ENCODE results near the gene POLR2E. TPM values are rescaled to one million over a fixed set of nuclear protein-coding genes. Genes with fewer than 3 reads are reported as not detected.

The POLR2E gene
- total and polyA plus RNA-seq, 7 donors = 82.0 to 203 (median 124) TPM

DNA sequence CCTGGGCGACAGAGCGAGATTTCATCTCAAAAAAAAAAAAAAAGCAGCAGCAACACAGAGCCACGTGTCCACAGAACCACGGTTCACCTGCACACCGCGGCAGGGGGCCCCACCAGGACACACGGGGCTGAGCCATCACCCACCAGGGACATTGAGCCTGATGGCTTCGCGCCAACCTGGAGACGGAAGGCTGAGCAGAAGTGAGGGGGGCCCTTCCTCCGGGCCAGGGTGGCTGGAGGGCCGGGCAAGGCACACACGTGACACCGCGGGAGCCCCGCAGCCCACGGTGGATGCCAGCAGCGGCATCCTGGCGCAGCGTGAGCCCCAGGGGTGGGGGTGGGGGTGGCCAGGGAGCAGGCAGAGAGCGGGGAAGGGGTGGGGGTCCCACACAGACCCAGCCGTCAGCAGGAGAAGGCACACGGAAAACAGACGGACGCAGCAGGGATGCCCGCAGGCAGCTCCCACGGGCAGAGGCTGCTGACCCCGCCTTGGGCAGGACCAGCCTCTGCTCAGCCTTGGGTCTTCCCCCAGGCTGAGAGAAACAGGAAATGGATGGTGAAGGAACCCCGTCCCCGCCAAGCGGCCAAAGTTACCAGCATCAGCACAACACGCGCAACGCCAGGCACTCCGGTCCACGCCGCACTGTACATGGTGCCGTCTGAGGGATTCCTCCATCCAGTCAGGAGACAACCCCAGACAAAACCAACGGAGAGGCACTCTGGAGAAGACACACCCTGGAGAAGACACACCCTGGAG, 45.3 kb upstream of the POLR2E start:
- Histone ChIP-seq H3K4me3 (no peak overlapping the region), H3K36me3 (peaks cover 0 to 23% (median 2%) of the 10 kb centered on the region in 4 donors), H3K27me3 (no peaks in the 10 kb centered on the region), H3K9me3 (no peaks in the 10 kb centered on the region), H3K4me1 (peaks cover 0 to 15% (median 14%) of the 10 kb centered on the region in 4 donors), H3K27ac (no peak overlapping the region)
- whole genome bisulfite sequencing, 2 donors = 95% methylated on average over 39 of the region's 39 CpGs
- intact Hi-C loops (cut with DNase I) = no loop called here
- TF ChIP-seq, protein P1, sequence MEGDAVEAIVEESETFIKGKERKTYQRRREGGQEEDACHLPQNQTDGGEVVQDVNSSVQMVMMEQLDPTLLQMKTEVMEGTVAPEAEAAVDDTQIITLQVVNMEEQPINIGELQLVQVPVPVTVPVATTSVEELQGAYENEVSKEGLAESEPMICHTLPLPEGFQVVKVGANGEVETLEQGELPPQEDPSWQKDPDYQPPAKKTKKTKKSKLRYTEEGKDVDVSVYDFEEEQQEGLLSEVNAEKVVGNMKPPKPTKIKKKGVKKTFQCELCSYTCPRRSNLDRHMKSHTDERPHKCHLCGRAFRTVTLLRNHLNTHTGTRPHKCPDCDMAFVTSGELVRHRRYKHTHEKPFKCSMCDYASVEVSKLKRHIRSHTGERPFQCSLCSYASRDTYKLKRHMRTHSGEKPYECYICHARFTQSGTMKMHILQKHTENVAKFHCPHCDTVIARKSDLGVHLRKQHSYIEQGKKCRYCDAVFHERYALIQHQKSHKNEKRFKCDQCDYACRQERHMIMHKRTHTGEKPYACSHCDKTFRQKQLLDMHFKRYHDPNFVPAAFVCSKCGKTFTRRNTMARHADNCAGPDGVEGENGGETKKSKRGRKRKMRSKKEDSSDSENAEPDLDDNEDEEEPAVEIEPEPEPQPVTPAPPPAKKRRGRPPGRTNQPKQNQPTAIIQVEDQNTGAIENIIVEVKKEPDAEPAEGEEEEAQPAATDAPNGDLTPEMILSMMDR (IDR thresholded peaks at IDR 0.05) = no peak
- TF ChIP-seq POLR2A (IDR thresholded peaks at IDR 0.05) (no peak), POLR2AphosphoS5 (IDR thresholded peaks at IDR 0.05) (no peak), EP300 (IDR thresholded peaks at IDR 0.05) (no peak)
- DNase-seq = no peak

GRCh38 chr19:1139126-1139525, 44.0 kb upstream of the POLR2E start:
- peaks cover 0 to 21% (median under 1%) of the 10 kb centered on the region in 4 donors for H3K36me3 ChIP-seq
- intact Hi-C loops (cut with DNase I) = no loop called here
- 87 to 94% methylated on average over 15 of the region's 15 CpGs for WGBS, 2 donors

GRCh38 chr19:1138121-1138520, 42.9 kb upstream of the POLR2E start:
- no peaks in the 10 kb centered on the region for H3K27me3 ChIP-seq
- H3K27ac ChIP-seq = no peak overlapping the region
- intact Hi-C loops (cut with DNase I) = no loop called here
- TF ChIP-seq POLR2AphosphoS5 (IDR thresholded peaks at IDR 0.05) (no peak), POLR2A (IDR thresholded peaks at IDR 0.05) (no peak), EP300 (IDR thresholded peaks at IDR 0.05) (no peak)
- TF ChIP-seq, protein P1 (IDR thresholded peaks at IDR 0.05) = no peak
- H3K4me3 ChIP-seq = no peak overlapping the region
- no peak for DNase-seq
- 84 to 86% methylated on average over 9 to 10 of the region's 11 CpGs for WGBS, 2 donors
- H3K36me3 ChIP-seq = peaks cover 0 to 11% (median 0%) of the 10 kb centered on the region in 4 donors
- H3K9me3 ChIP-seq = no peaks in the 10 kb centered on the region
- peaks cover 0 to 31% (median 23%) of the 10 kb centered on the region in 4 donors for H3K4me1 ChIP-seq

More at GRCh38 chr19:1139126-1139525, 44.0 kb upstream of the POLR2E start:
- DNase-seq = no peak
- TF ChIP-seq, protein P1 (IDR thresholded peaks at IDR 0.05) = no peak
- TF ChIP-seq EP300 (IDR thresholded peaks at IDR 0.05) = no peak
- TF ChIP-seq POLR2A (IDR thresholded peaks at IDR 0.05) = no peak
- TF ChIP-seq POLR2AphosphoS5 (IDR thresholded peaks at IDR 0.05) = no peak
- H3K9me3 ChIP-seq = no peaks in the 10 kb centered on the region
- H3K4me3 ChIP-seq = no peak overlapping the region
- H3K4me1 ChIP-seq = peaks cover 0 to 21% (median 16%) of the 10 kb centered on the region in 4 donors
- no peaks in the 10 kb centered on the region for H3K27me3 ChIP-seq
- no peak overlapping the region for H3K27ac ChIP-seq

DNA sequence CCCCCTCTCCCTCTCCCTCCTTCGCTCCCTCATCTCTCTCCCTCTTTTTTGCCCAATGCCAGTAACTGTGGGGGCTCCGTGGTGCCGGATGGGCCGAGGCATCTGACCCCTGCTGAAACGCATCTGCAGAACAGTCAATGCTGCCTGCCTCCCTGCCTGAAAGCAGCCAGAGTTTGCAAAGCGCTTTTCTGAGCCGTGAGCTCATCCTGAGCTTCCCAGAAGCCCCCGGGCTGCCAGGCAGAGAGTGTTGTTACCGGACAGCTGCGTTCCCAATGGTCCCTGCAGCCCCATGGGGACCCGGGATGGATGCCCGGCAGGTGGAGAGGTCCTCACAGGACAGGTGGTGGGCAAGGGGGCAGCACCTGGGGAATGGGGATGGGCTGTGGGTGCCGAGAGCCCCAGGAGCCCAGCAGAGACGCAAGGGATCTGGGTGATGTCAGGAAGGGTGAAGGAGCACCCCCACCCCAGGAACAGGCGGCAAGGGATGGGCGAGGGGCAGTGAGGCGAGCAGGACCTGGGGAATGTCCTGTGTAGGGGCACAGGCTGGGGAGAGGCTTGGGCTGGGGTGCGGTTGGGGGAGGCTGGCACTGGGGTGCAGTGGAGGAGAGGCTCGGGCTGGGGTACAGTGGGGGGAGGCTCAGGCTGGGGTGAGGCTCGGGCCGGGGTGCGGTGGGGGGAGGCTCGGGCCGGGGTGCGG, 41.6 kb upstream of the POLR2E start:
- Histone ChIP-seq H3K36me3 (peaks cover 0 to 5% (median 0%) of the 10 kb centered on the region in 4 donors), H3K27ac (peak overlapping the region; percentile 30 to 69 (median 56)), H3K9me3 (no peaks in the 10 kb centered on the region), H3K27me3 (no peaks in the 10 kb centered on the region), H3K4me3 (no peak overlapping the region), H3K4me1 (peaks cover 0 to 45% (median 35%) of the 10 kb centered on the region in 4 donors)
- TF ChIP-seq POLR2AphosphoS5 (IDR thresholded peaks at IDR 0.05) = no peak
- TF ChIP-seq POLR2A (IDR thresholded peaks at IDR 0.05) = no peak
- TF ChIP-seq, protein P1 (IDR thresholded peaks at IDR 0.05) = no peak
- TF ChIP-seq EP300 (IDR thresholded peaks at IDR 0.05) = no peak
- intact Hi-C loops (cut with DNase I) = no loop called here
- WGBS, 2 donors = 50 to 72% methylated on average over 25 of the region's 25 CpGs
- no peak for DNase-seq

All from sigmoid colon (tissue), 7 donors.